ENCODE data around the gene RAD51B. TPM values are rescaled to one million over a fixed set of nuclear protein-coding genes. Genes with fewer than 3 reads are reported as not detected.

The RAD51B gene
- total and polyA plus RNA-seq, 2 of the 13 experiments (the other 11 are each of a cell fraction or from before 2014, with no cell fraction given): 7.0 to 9.5 TPM

DNA sequence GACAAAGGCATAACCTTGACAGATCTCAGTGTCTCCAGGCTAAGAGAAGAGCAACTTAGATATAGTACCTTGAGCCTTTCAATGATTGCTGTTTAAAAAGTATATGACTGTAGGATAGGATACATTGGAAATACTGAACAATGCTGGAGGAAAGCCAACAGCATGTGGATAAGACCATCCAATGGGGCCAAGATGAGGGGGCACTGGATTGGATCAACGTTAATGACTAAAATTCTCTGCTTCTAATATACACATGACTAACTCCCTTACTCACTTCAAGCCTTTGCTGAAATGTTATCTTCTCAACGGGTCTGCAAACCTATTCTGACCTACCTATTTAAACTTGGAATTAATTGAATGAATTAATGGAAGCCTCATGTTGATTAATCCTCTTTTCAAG is 354.9 kb downstream of the RAD51B start:
- in situ Hi-C loops (cut with HindIII; ENCODE audit: extremely low pct_ligation_motif_present, low pct_unique_long_range_greater_than_20kb): no loop called here
- no peak overlapping the region for H2AFZ ChIP-seq (ENCODE audit: low read length)
- H3K79me2 ChIP-seq (ENCODE audit: insufficient read depth, low read length): no peaks in the 10 kb centered on the region
- FAIRE-seq: no peak
- no peak for ATAC-seq
- H3K27ac ChIP-seq (ENCODE audit: extremely low read length, insufficient read depth, low read length): no peak overlapping the region
- BruUV-seq (replicated peaks): no TSS peak
- H3K4me3 ChIP-seq (replicated peaks in 1 of 3; ENCODE audit: insufficient read depth in 1 of 3, low read depth in 2 of 3, low read length in 3 of 3): no peak overlapping the region
- H3K4me1 ChIP-seq (ENCODE audit: insufficient read depth, low read length): peaks cover 52% of the 10 kb centered on the region
- no peak overlapping the region for H3K4me2 ChIP-seq (ENCODE audit: low read depth, low read length)
- WGBS (ENCODE audit: low lambda C conversion rate): 98% methylated on average over 2 of the region's 2 CpGs
- DNase-seq (ENCODE audit: low spot score): no peak
- no peaks in the 10 kb centered on the region for H3K9me3 ChIP-seq (ENCODE audit: low read length)
- intact Hi-C loops (cut with micrococcal nuclease; ENCODE audit: unreplicated experiment): no loop called here
- H3K9ac ChIP-seq (ENCODE audit: insufficient read depth, low read depth, low read length): no peak overlapping the region
- no peaks in the 10 kb centered on the region for H3K27me3 ChIP-seq (ENCODE audit: control insufficient read depth in 1 of 2, insufficient read depth in 2 of 2, low read length in 2 of 2)
- no peaks in the 10 kb centered on the region for H4K20me1 ChIP-seq (ENCODE audit: insufficient read depth, low read length)
- H3K36me3 ChIP-seq (replicated peaks in 1 of 2; ENCODE audit: control insufficient read depth in 1 of 2, insufficient read depth in 2 of 2, low read length in 2 of 2): no peaks in the 10 kb centered on the region
- TF ChIP-seq FOXP1 (IDR thresholded peaks at IDR 0.05): no peak
- TF ChIP-seq FOXP1 (CRISPR knock-in tag; IDR thresholded peaks at IDR 0.05): no peak
- no peak for TF ChIP-seq ZNF660 (CRISPR knock-in tag; IDR thresholded peaks at IDR 0.05; ENCODE audit: borderline replicate concordance, low read depth)
- TF ChIP-seq AKAP8 (CRISPR knock-in tag; IDR thresholded peaks at IDR 0.05): no peak
- POLR2A ChIA-PET: no interaction called here
- CTCF ChIA-PET (ENCODE audit: low intra/inter-chr PET ratio, low total read pairs): no interaction called here

DNA sequence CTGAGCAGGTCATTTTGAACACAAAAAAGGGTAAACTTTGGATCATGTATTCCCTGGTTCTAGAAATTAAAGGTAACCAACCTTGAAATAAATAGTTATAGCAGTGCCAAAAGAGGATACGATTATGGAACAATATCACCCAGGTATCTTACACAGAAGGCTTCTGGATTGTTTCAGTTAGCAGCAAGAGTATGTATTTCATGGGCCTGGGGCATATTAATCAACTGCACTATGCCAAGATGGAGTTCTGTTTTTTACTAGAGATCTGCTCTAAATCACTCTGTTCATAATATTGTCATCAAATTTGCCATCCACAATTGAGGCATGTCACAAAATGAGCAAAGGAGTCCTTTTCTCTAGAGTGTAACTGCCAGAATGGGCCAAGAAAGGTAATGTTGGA is 357.1 kb downstream of the RAD51B start:
- FAIRE-seq: no peak
- no peaks in the 10 kb centered on the region for H3K27me3 ChIP-seq (ENCODE audit: control insufficient read depth in 1 of 2, insufficient read depth in 2 of 2, low read length in 2 of 2)
- no peak overlapping the region for H2AFZ ChIP-seq (ENCODE audit: low read length)
- H4K20me1 ChIP-seq (ENCODE audit: insufficient read depth, low read length): no peaks in the 10 kb centered on the region
- no peaks in the 10 kb centered on the region for H3K9me3 ChIP-seq (ENCODE audit: low read length)
- DNase-seq (ENCODE audit: low spot score): no peak
- no peaks in the 10 kb centered on the region for H3K79me2 ChIP-seq (ENCODE audit: insufficient read depth, low read length)
- H3K27ac ChIP-seq (ENCODE audit: extremely low read length, insufficient read depth, low read length): no peak overlapping the region
- no peak overlapping the region for H3K9ac ChIP-seq (ENCODE audit: insufficient read depth, low read depth, low read length)
- no TSS peak for BruUV-seq (replicated peaks)
- in situ Hi-C loops (cut with HindIII; ENCODE audit: extremely low pct_ligation_motif_present, low pct_unique_long_range_greater_than_20kb) (no loop called here), intact Hi-C loops (cut with micrococcal nuclease; ENCODE audit: unreplicated experiment) (no loop called here)
- ChIA-PET CTCF (ENCODE audit: low intra/inter-chr PET ratio, low total read pairs) (no interaction called here), POLR2A (no interaction called here)
- H3K4me2 ChIP-seq (ENCODE audit: low read depth, low read length): no peak overlapping the region
- 92% methylated on average over 1 of the region's 1 CpG for WGBS (ENCODE audit: low lambda C conversion rate)
- H3K36me3 ChIP-seq (replicated peaks in 1 of 2; ENCODE audit: control insufficient read depth in 1 of 2, insufficient read depth in 2 of 2, low read length in 2 of 2): no peaks in the 10 kb centered on the region
- TF ChIP-seq TBP (CRISPR knock-in tag; IDR thresholded peaks at IDR 0.05) (no peak), ZNF264 (CRISPR knock-in tag; IDR thresholded peaks at IDR 0.05) (no peak)
- no peak for ATAC-seq
- peaks cover 43% of the 10 kb centered on the region for H3K4me1 ChIP-seq (ENCODE audit: insufficient read depth, low read length)
- H3K4me3 ChIP-seq (replicated peaks in 1 of 3; ENCODE audit: insufficient read depth in 1 of 3, low read depth in 2 of 3, low read length in 3 of 3): no peak overlapping the region

Data from HepG2 (cell line).